Measurements from ENCODE around the gene GLRX2. TPM values are rescaled to one million over a fixed set of nuclear protein-coding genes. Genes with fewer than 3 reads are reported as not detected.
A peak's percentile ranks its signal among the peaks of the same experiment; 100 is the strongest.
"Not testable (repeated sequence)": the region's sequence is repeated elsewhere in the genome, so short reads cannot be mapped to it uniquely, and the experiment has no call there.

Gene GLRX2
- total RNA-seq, 1 donor from 2014 or later: 33.1 TPM

DNA sequence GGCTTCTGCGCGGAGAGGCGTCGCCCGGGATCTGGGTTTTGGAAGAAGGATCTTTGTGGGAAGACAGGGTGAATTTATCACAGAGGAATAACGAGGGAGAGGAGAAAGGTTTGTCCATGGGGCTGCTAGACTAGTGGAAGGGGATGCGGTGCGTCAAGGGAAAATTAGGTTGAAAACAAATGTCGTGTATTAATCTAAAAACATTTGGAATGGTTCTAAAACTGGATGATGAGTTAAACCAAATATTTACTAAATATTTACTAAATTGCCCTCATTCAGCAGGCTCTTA lies 45.2 kb downstream of the GLRX2 start:
- H3K9me3 Mint-ChIP-seq (ENCODE audit: low read depth): no peaks in the 10 kb centered on the region
- TF ChIP-seq, protein P1, sequence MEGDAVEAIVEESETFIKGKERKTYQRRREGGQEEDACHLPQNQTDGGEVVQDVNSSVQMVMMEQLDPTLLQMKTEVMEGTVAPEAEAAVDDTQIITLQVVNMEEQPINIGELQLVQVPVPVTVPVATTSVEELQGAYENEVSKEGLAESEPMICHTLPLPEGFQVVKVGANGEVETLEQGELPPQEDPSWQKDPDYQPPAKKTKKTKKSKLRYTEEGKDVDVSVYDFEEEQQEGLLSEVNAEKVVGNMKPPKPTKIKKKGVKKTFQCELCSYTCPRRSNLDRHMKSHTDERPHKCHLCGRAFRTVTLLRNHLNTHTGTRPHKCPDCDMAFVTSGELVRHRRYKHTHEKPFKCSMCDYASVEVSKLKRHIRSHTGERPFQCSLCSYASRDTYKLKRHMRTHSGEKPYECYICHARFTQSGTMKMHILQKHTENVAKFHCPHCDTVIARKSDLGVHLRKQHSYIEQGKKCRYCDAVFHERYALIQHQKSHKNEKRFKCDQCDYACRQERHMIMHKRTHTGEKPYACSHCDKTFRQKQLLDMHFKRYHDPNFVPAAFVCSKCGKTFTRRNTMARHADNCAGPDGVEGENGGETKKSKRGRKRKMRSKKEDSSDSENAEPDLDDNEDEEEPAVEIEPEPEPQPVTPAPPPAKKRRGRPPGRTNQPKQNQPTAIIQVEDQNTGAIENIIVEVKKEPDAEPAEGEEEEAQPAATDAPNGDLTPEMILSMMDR (IDR thresholded peaks at IDR 0.05): no peak
- peak overlapping the region; percentile 93 for H3K4me3 Mint-ChIP-seq (ENCODE audit: unreplicated experiment)
- H3K27ac Mint-ChIP-seq (ENCODE audit: unreplicated experiment): peak overlapping the region; percentile 99
- H3K4me1 Mint-ChIP-seq (ENCODE audit: low read depth): peaks cover 39% of the 10 kb centered on the region
- H3K27me3 Mint-ChIP-seq (ENCODE audit: low read depth): no peaks in the 10 kb centered on the region
- no peak for DNase-seq (ENCODE audit: low spot score)
- H3K36me3 Mint-ChIP-seq (ENCODE audit: low read depth): no peaks in the 10 kb centered on the region

DNA sequence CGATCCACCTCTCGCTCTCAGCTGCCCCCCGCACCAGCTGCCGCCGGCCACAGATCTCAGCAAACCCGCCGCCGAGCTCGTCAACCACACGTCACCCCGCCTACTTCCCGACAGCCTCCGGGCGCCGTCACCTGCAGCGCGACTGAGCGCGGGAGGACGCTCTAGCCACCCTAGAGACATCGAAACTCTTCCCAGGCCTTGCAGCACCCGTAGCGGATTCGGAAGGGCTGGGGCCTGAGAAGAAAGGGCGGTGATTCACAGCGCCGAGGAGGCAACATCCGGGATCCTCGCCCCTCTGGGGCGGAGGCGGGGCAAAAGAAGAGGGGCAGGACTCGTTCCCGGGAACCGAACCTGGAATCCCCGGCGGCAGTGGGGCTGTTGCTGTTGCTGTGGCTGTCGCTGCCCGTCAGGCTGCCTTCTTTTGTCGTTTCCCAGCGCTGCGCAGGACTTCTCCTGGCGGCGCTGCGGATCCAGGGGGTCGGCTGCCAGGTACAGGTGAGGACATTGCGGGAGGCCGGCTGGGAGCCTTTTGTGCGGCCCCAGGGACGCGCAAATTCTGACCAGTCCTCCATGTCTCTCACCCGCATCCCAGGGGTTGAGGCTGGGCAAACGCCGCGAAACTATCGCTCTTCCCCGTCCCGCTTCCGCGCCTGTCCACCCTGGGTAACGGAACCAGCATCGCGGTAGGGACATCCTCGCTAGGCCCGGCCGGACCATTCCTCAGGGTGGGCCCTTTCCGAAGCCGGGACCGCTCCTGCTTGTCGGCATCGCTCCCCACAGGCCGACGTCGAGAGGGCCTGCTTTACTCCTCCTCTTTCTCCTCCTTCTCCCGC lies 45.7 kb downstream of the GLRX2 start, which contains the start of the genes RO60 and UCHL5:
TSS of gene RO60 (plus strand) at position 331 of the 833 bp plus-strand sequence. CDS start 9,443 bp downstream, outside the sequence.
TSS of gene UCHL5 (minus strand) at position 79 of the 833 bp plus-strand sequence. CDS start 100 bp downstream, outside the sequence.
- TF ChIP-seq, protein P1 (IDR thresholded peaks at IDR 0.05): peak; percentile 18
- H3K4me1 Mint-ChIP-seq (ENCODE audit: low read depth): peaks cover 39% of the 10 kb centered on the region
- no peaks in the 10 kb centered on the region for H3K27me3 Mint-ChIP-seq (ENCODE audit: low read depth)
- no peaks in the 10 kb centered on the region for H3K36me3 Mint-ChIP-seq (ENCODE audit: low read depth)
- H3K27ac Mint-ChIP-seq (ENCODE audit: unreplicated experiment): peak within 1 kb of the TSS; percentile 99
- H3K4me3 Mint-ChIP-seq (ENCODE audit: unreplicated experiment): peak within 1 kb of the TSS; percentile 93
- no peaks in the 10 kb centered on the region for H3K9me3 Mint-ChIP-seq (ENCODE audit: low read depth)
- peak; percentile 98 for DNase-seq (ENCODE audit: low spot score)

GRCh38 chr1:193058529-193059281 lies 46.5 kb downstream of the GLRX2 start:
- TF ChIP-seq, protein P1 (IDR thresholded peaks at IDR 0.05): no peak
- DNase-seq (ENCODE audit: low spot score): no peak
- Mint-ChIP-seq H3K4me1 (ENCODE audit: low read depth) (peaks cover 36% of the 10 kb centered on the region), H3K4me3 (ENCODE audit: unreplicated experiment) (peak overlapping the region; percentile 93), H3K27ac (ENCODE audit: unreplicated experiment) (peak overlapping the region; percentile 99), H3K27me3 (ENCODE audit: low read depth) (no peaks in the 10 kb centered on the region), H3K36me3 (ENCODE audit: low read depth) (no peaks in the 10 kb centered on the region), H3K9me3 (ENCODE audit: low read depth) (no peaks in the 10 kb centered on the region)

DNA sequence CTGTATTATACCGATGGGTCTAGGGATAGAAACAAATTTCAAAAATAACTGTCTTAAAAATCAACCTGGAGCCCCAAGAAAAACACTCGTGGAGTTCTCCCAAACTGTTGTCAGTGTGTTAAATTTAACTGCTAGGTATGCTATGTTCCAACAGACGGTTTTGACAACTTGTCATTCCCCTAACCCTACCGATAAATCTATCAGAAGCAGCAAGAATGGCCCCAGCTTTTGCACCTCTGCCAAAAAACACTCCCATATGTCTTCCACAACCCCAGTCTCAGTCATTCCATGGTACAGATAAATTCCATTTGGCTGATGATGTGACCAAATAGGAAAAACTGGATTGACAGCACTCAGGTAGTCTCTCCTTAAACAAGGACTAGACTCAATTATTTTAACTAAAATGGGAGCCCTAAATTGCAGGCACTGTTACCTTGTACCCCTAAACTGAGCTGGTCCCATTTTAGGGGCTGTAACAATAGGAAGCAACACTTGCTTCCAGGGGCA lies 51.0 kb downstream of the GLRX2 start:
- TF ChIP-seq, protein P1 (IDR thresholded peaks at IDR 0.05): no peak
- Mint-ChIP-seq H3K9me3 (ENCODE audit: low read depth) (no peaks in the 10 kb centered on the region), H3K36me3 (ENCODE audit: low read depth) (no peaks in the 10 kb centered on the region), H3K4me1 (ENCODE audit: low read depth) (peaks cover 18% of the 10 kb centered on the region), H3K4me3 (ENCODE audit: unreplicated experiment) (no peak overlapping the region), H3K27me3 (ENCODE audit: low read depth) (no peaks in the 10 kb centered on the region), H3K27ac (ENCODE audit: unreplicated experiment) (no peak overlapping the region)
- no peak for DNase-seq (ENCODE audit: low spot score)

DNA sequence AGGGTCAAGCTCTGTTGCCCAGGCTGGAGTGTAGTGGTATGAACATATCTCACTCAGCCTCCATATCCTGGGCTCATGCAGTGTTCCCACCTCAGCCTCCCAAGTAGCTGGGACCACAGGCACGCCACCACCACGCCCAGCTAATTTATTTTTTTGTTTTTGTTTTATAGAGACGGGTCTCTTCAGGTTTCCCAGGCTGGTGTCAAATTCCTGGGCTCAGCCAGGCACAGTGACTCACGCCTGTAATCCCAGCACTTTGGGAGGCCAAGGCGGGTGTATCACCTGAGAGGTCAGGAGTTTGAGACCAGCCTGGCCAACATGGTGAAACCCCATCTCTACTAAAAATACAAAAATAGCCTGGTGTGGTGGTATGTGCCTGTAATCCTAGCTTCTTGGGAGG lies 56.3 kb downstream of the GLRX2 start:
- not testable (repeated sequence) for H3K4me1 Mint-ChIP-seq (ENCODE audit: low read depth); DNase-seq (ENCODE audit: low spot score); H3K27ac Mint-ChIP-seq (ENCODE audit: unreplicated experiment); H3K27me3 Mint-ChIP-seq (ENCODE audit: low read depth); H3K4me3 Mint-ChIP-seq (ENCODE audit: unreplicated experiment); H3K9me3 Mint-ChIP-seq (ENCODE audit: low read depth); H3K36me3 Mint-ChIP-seq (ENCODE audit: low read depth)

Small RNA genes within 50 kb of the gene (microRNA-seq; reads per million reads assigned to microRNA genes)
- not detected for gene MIR1278 (ENCODE audit: borderline number of aligned reads)

Other genes starting within 250 kb of the GLRX2 start
- 21.3 to 32.4 TPM (median 23.8 TPM) in 3 replicates for gene UCHL5, start 46.1 kb downstream of the GLRX2 start, total RNA-seq
- gene RO60, start 45.8 kb downstream of the GLRX2 start, total RNA-seq: 89.7 to 98.7 TPM (median 91.4 TPM) in 3 replicates
- 63.2 to 80.7 TPM (median 69.4 TPM) in 3 replicates for gene CDC73, start 16.6 kb upstream of the GLRX2 start, total RNA-seq
- gene B3GALT2, start 81.2 kb upstream of the GLRX2 start, total RNA-seq: 7.6 to 13.5 TPM (median 7.9 TPM) in 3 replicates